HCT116 (cell line): ENCODE measurements around the gene ARHGEF12. TPM values are rescaled to one million over a fixed set of nuclear protein-coding genes. Genes with fewer than 3 reads are reported as not detected.

Experiments
- ATAC-seq: fragments of 200-7000 bp; cut with Tn5 transposase; 2 replicates; pipeline ENCODE4 v1.9.1; 2020; ENCODE audit warnings: mild to moderate bottlenecking, moderate library complexity
- BruUV-seq: library from RNA; stranded (reverse); fragments of 400-500 nt; replicated peaks from 2 replicates; lab custom pipeline; 2021; lab: Mats Ljungman, UMichigan
- CTCF ChIA-PET: fragments of 300-600 bp; sonication (Branson Sonifier 250); formaldehyde crosslinking; loops from one replicate; lab custom pipeline; 2021; ENCODE audit warnings: antibody characterized with exemption; lab: Charles Lee
- POLR2A ChIA-PET: fragments of 300-600, 350-600 bp; sonication (Branson Sonifier 250); formaldehyde crosslinking; loops from one replicate; lab custom pipeline; 2021; ENCODE audit warnings: antibody characterized with exemption; lab: Charles Lee
- RAD21 ChIA-PET, 2 experiments: fragments of 300-600 bp; sonication (Branson Sonifier 250); formaldehyde crosslinking; loops; one replicate each; lab custom pipeline; 2023; ENCODE audit warnings: low total read pairs in 2 of 2; ENCODE audit not compliant: uncharacterized antibody in 2 of 2, unreplicated experiment in 2 of 2, low non-redundant PET in 1 of 2; lab: Charles Lee
- DNase-seq: peaks from one replicate; pipeline ENCODE4 v3.0.0-alpha.2; 2010; ENCODE audit warnings: low read depth, low spot score
- H2AFZ ChIP-seq: fragments of 200-600 bp; shearing (Covaris generic), sonication (generic); 2 replicates; pipeline ENCODE4 v1.6.1; 2017; ENCODE audit warnings: low read depth, mixed run types, mixed read lengths, antibody characterized with exemption, low read length; ENCODE audit not compliant: poor library complexity, severe bottlenecking
- H3K27ac ChIP-seq: 2 replicates; pipeline ENCODE4 v1.5.1; 2012; ENCODE audit warnings: low read depth, low read length
- H3K27me3 ChIP-seq: fragments of 200-600 bp; sonication (generic); 2 replicates; pipeline ENCODE4 v1.6.1; 2016; ENCODE audit warnings: mixed run types, low read length, mixed read lengths; ENCODE audit not compliant: insufficient read depth
- H3K36me3 ChIP-seq, 2 experiments: fragments of 200-500 bp in 1 of 2; fragments of 200-600 bp in 1 of 2; sonication (Bioruptor generic) in 1 of 2; sonication (generic) in 1 of 2; 2 replicates each; pipeline versions ENCODE4 v1.5.1 to v1.6.1; 2014 to 2016; ENCODE audit warnings: low read length in 2 of 2, inconsistent platforms in 1 of 2, mixed read lengths in 1 of 2, mixed run types in 1 of 2; ENCODE audit not compliant: insufficient read depth in 2 of 2, control insufficient read depth in 1 of 2
- H3K4me1 ChIP-seq, 2 experiments: fragments of 200-600 bp in 1 of 2; sonication (generic) in 1 of 2; 2 replicates each; pipeline versions ENCODE4 v1.5.1 to v1.6.1; 2012 to 2017; ENCODE audit warnings: low read length in 2 of 2, inconsistent platforms in 1 of 2, mild to moderate bottlenecking in 1 of 2, mixed read lengths in 1 of 2, mixed run types in 1 of 2, moderate library complexity in 1 of 2; ENCODE audit not compliant: insufficient read depth in 2 of 2, control insufficient read depth in 1 of 2
- H3K4me2 ChIP-seq: fragments of 200-600 bp; sonication (generic); 2 replicates; pipeline ENCODE4 v1.6.1; 2017; ENCODE audit warnings: mixed run types, low read length, mixed read lengths
- H3K4me3 ChIP-seq, 2 experiments: fragments of 200-600 bp in 1 of 2; sonication (generic) in 1 of 2; replicated peaks in 1 of 2; 2 replicates each; pipeline ENCODE4 v1.5.1; 2011 to 2016; ENCODE audit warnings: low read length in 2 of 2, control low read depth in 1 of 2, low read depth in 1 of 2, mild to moderate bottlenecking in 1 of 2, mixed read lengths in 1 of 2, mixed run types in 1 of 2
- H3K79me2 ChIP-seq: fragments of 200-600 bp; sonication (generic); 2 replicates; pipeline ENCODE4 v1.6.1; 2017; ENCODE audit warnings: mild to moderate bottlenecking, mixed run types, low read length, moderate library complexity, mixed read lengths; ENCODE audit not compliant: insufficient read depth
- H3K9ac ChIP-seq: fragments of 200-600 bp; sonication (generic); 2 replicates; pipeline ENCODE4 v1.6.1; 2016; ENCODE audit warnings: low read length, mixed read lengths
- H3K9me2 ChIP-seq: fragments of 200-600 bp; sonication (generic), shearing (Covaris generic); 2 replicates; pipeline ENCODE4 v1.6.1; 2017; ENCODE audit warnings: mixed run types, mild to moderate bottlenecking, moderate library complexity; ENCODE audit not compliant: insufficient read depth
- H3K9me3 ChIP-seq, 2 experiments: fragments of 200-500 bp in 1 of 2; fragments of 200-600 bp in 1 of 2; sonication (Bioruptor generic) in 1 of 2; sonication (generic) in 1 of 2; 2 replicates each; pipeline ENCODE4 v1.6.1; 2014 to 2017; ENCODE audit warnings: low read length in 2 of 2, mixed read lengths in 2 of 2, inconsistent platforms in 1 of 2, low read depth in 1 of 2, mild to moderate bottlenecking in 1 of 2, mixed run types in 1 of 2, moderate library complexity in 1 of 2; ENCODE audit not compliant: control insufficient read depth in 1 of 2, insufficient read depth in 1 of 2
- H4K20me1 ChIP-seq: fragments of 200-600 bp; sonication (generic), shearing (Covaris generic); 2 replicates; pipeline ENCODE4 v1.6.1; 2017; ENCODE audit warnings: mixed run types, mild to moderate bottlenecking, moderate library complexity; ENCODE audit not compliant: insufficient read depth
- CBX3 ChIP-seq: IDR thresholded peaks from 2 replicates; pipeline ENCODE4 v1.6.1; 2012; ENCODE audit warnings: low read depth
- CTCF ChIP-seq, 3 experiments: fragments of 200-600 bp in 1 of 3; sonication (generic) in 1 of 3; IDR thresholded peaks in 2 of 3; conservative IDR thresholded peaks in 1 of 3; 2 replicates each; pipeline ENCODE4 v1.5.1; 2012 to 2017; ENCODE audit warnings: low read depth in 2 of 3, low read length in 2 of 3, antibody characterized with exemption in 1 of 3, borderline replicate concordance in 1 of 3, control low read depth in 1 of 3, mild to moderate bottlenecking in 1 of 3, mixed read lengths in 1 of 3, mixed run types in 1 of 3, moderate library complexity in 1 of 3; ENCODE audit not compliant: insufficient read depth in 1 of 3
- EZH2phosphoT487 ChIP-seq: fragments of 200-600 bp; IDR thresholded peaks from 2 replicates; pipeline ENCODE4 v1.6.1; 2018; ENCODE audit warnings: antibody characterized with exemption, borderline replicate concordance
- FOSL1 ChIP-seq: IDR thresholded peaks from 2 replicates; pipeline ENCODE4 v1.6.1; 2012; ENCODE audit warnings: low read depth
- RAD21 ChIP-seq: IDR thresholded peaks from 2 replicates; pipeline ENCODE4 v1.6.1; 2012; ENCODE audit warnings: low read depth, mild to moderate bottlenecking
- SP1 ChIP-seq: IDR thresholded peaks from 2 replicates; pipeline ENCODE4 v1.6.1; 2012; ENCODE audit warnings: low read depth
- SRF ChIP-seq: IDR thresholded peaks from 2 replicates; pipeline ENCODE4 v1.6.1; 2012; ENCODE audit warnings: low read depth
- intact Hi-C: fragments of 100-400 bp; cut with micrococcal nuclease; formaldehyde crosslinking; loops from 2 replicates; pipeline ENCODE4 v1.10.0; 2022
- total RNA-seq: library from RNA; stranded (reverse); gene quantifications from one replicate; pipeline ENCODE4 v1.2.1, GENCODE V29; 2021; ENCODE audit not compliant: unreplicated experiment

The ARHGEF12 gene
- total RNA-seq, 1 experiment from 2014 or later: 81.4 TPM

GRCh38 chr11:120303004-120303637, 33.1 kb upstream of the ARHGEF12 start:
- no TSS peak for BruUV-seq
- Histone ChIP-seq H3K79me2 (no peaks in the 10 kb centered on the region), H3K27ac (no peak overlapping the region), H3K9ac (no peak overlapping the region), H3K4me2 (0 out of 2 replicates have a peak overlapping the region, but pooled peaks have one; percentile 5), H3K4me3 (no peak overlapping the region), H3K9me2 (no peaks in the 10 kb centered on the region), H3K9me3 (no peaks in the 10 kb centered on the region), H3K4me1 (peaks cover 20 to 70% of the 10 kb centered on the region in 2 experiments), H2AFZ (peak overlapping the region; percentile 36), H4K20me1 (no peaks in the 10 kb centered on the region), H3K36me3 (no peaks in the 10 kb centered on the region), H3K27me3 (no peaks in the 10 kb centered on the region)
- CTCF ChIA-PET: interaction anchor here (0.6 to 11.3 kb wide), 38 partner anchors 9 to 650 kb away, joined by 3 to 240 read pairs (median 4); partner anchors contain the start of genes POU2F3 and TLCD5
- DNase-seq: peak; percentile 82
- RAD21 ChIA-PET: interaction anchor here (0.8 to 1.2 kb wide), 3 partner anchors 67 to 69 kb away, joined by 3 to 7 read pairs (median 4); no protein-coding TSS in a partner anchor
- POLR2A ChIA-PET: interaction anchor here (0.5 to 6.4 kb wide), 5 partner anchors 22 to 263 kb away, joined by 3 to 37 read pairs (median 4); partner anchors contain the start of gene TLCD5
- intact Hi-C loops: loop anchor here (1.0 kb wide), 1 partner anchor 131 kb away; no protein-coding TSS in a partner anchor
- ATAC-seq: peak; percentile 81
- TF ChIP-seq CBX3 (no peak), RAD21 (peak; percentile 84), CTCF (IDR thresholded peaks at IDR 0.05 in 2 of 3, conservative IDR thresholded peaks at IDR 0.05 in 1 of 3; ENCODE audit: borderline replicate concordance in 1 of 3, insufficient read depth in 1 of 3, low read depth in 2 of 3, low read length in 2 of 3) (peak; percentile 99 to 100 (median 99))

GRCh38 chr11:120304526-120304925, 31.7 kb upstream of the ARHGEF12 start:
- Histone ChIP-seq H3K27me3 (no peaks in the 10 kb centered on the region), H3K36me3 (no peaks in the 10 kb centered on the region), H3K9me2 (no peaks in the 10 kb centered on the region), H3K27ac (no peak overlapping the region), H3K4me2 (peak overlapping the region; percentile 72), H3K79me2 (no peaks in the 10 kb centered on the region), H2AFZ (peak overlapping the region; percentile 24), H3K9me3 (no peaks in the 10 kb centered on the region), H3K4me3 (no peak overlapping the region), H3K9ac (no peak overlapping the region), H4K20me1 (no peaks in the 10 kb centered on the region), H3K4me1 (peaks cover 23 to 80% of the 10 kb centered on the region in 2 experiments)
- ChIA-PET RAD21 (interaction anchor here in 1 of 2 experiments (0.9 kb wide), 1 partner anchor 96 kb away, joined by 3 read pairs; no protein-coding TSS in a partner anchor), POLR2A (interaction anchor here (2.3 kb wide), 1 partner anchor 68 kb away, joined by 10 read pairs; no protein-coding TSS in a partner anchor), CTCF (interaction anchor here (0.6 to 11.3 kb wide), 8 partner anchors 13 to 138 kb away, joined by 3 to 240 read pairs (median 4); partner anchors contain the start of genes POU2F3 and TLCD5)
- BruUV-seq: no TSS peak
- intact Hi-C loops: no loop called here
- ATAC-seq (no peak), DNase-seq (peak; percentile 34)
- TF ChIP-seq SRF (peak; percentile 95), EZH2phosphoT487 (no peak), FOSL1 (peak; percentile 61), SP1 (no peak)
